PC-3 (cell line): Measurements from ENCODE around the gene FXR2.
A peak's percentile ranks its signal among the peaks of the same experiment; 100 is the strongest.

Experiments used
- EZH2 ChIP-seq: fragments of 300-600 bp; sonication (generic); IDR thresholded peaks from one replicate; pipeline ENCODE4 v1.6.1; 2017; ENCODE audit warnings: antibody characterized with exemption, mild to moderate bottlenecking, low read length; ENCODE audit not compliant: unreplicated experiment
- EZH2phosphoT487 ChIP-seq: fragments of 300-600 bp; sonication (generic); IDR thresholded peaks from 2 replicates; pipeline ENCODE4 v1.6.1; 2018; ENCODE audit warnings: mild to moderate bottlenecking, antibody characterized with exemption, low read length, borderline replicate concordance
- TF ChIP-seq, protein P1 (sequence below): fragments of 300-600 bp; sonication (generic); conservative IDR thresholded peaks from 2 replicates; pipeline ENCODE4 v1.5.1; 2017; ENCODE audit warnings: antibody characterized with exemption, low read depth, mild to moderate bottlenecking, low read length

DNA sequence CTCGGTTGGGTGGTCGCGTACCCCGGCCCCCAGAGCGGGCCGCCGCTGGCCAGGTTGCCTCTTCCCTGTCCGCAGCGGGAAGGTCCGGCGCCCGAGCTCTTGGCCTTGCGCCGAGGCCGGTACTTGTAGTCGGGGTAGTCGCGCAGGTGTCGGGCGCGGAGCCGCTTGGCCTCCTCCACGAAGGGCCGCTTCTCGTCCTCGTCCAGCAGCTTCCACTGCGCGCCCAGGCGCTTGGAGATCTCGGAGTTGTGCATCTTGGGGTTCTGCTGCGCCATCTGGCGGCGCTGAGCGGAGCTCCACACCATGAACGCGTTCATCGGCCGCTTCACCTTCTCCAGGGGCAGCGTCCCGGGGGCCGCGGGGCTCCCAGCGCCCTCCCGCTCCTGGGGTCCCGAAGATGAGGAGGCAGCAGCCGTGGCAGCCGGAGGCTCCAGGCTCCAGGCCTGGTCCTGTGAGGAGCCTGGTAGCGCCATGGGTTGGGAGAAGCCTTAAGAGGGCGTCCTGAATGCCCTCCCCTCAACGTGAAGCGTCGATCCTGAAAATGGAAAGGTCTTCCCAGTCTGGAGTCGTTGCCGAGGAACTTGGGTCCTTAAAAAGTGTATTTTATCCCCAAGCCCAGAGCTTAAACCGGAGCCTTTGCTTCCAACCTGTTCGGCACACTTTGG lies 25.4 kb downstream of the FXR2 start:
- TF ChIP-seq, protein P1, sequence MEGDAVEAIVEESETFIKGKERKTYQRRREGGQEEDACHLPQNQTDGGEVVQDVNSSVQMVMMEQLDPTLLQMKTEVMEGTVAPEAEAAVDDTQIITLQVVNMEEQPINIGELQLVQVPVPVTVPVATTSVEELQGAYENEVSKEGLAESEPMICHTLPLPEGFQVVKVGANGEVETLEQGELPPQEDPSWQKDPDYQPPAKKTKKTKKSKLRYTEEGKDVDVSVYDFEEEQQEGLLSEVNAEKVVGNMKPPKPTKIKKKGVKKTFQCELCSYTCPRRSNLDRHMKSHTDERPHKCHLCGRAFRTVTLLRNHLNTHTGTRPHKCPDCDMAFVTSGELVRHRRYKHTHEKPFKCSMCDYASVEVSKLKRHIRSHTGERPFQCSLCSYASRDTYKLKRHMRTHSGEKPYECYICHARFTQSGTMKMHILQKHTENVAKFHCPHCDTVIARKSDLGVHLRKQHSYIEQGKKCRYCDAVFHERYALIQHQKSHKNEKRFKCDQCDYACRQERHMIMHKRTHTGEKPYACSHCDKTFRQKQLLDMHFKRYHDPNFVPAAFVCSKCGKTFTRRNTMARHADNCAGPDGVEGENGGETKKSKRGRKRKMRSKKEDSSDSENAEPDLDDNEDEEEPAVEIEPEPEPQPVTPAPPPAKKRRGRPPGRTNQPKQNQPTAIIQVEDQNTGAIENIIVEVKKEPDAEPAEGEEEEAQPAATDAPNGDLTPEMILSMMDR: peak; percentile 61
- TF ChIP-seq EZH2 (no peak), EZH2phosphoT487 (no peak)
